IPS DF 19.7 (cell line): ENCODE data around the gene MEAK7.
A peak's percentile ranks its signal among the peaks of the same experiment; 100 is the strongest.

ENCODE experiments used
- DNase-seq: peaks from one replicate; pipeline ENCODE4 v3.0.0-alpha.2; 2013; ENCODE audit warnings: low read depth, low spot score

Gene MEAK7, protein sequence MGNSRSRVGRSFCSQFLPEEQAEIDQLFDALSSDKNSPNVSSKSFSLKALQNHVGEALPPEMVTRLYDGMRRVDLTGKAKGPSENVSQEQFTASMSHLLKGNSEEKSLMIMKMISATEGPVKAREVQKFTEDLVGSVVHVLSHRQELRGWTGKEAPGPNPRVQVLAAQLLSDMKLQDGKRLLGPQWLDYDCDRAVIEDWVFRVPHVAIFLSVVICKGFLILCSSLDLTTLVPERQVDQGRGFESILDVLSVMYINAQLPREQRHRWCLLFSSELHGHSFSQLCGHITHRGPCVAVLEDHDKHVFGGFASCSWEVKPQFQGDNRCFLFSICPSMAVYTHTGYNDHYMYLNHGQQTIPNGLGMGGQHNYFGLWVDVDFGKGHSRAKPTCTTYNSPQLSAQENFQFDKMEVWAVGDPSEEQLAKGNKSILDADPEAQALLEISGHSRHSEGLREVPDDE

DNA sequence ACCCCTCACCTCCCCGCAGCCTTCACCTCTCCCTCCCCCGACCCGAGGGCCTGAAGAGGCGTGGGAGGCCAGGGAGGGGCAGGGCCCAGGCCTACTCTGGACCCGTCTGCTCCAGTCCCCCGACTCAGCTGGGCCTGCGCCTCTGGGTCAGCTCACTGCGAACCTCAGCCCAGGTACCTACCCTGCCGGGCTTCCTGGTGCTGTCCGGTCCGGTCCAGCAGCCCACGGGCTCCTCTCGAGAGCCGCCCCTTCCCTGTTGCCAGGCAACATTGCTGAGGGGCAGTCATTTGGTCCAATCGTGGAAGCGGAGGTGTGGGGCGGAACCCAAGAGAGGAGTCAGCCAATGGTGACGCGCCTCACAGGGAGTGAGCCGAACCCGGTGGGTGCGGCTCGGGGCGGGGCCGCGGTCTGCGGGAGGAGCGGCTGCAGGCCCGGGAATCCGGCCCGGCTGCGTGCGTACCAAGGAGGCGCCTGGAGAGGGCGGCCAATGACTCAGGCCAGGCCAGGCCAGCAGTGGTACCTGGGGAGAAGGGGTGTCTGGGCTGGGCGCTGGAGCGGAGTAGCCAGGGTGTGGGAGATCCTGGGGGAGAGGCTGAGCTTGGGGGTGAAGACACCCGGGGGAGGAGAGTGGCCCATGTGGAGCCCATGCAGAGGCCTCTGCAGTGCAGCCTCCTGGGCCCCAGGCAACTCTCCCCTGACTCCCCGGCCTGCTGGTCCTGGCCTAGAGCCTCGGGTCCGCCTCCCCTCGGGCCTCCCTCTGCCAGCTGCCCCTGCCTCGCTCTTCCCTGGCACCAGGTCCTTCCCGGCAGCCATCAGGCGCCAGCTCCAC lies at the start of gene MEAK7:
MEAK7 (minus strand) TSS at position 240 of the 829 bp plus-strand sequence. CDS start 6,573 bp downstream, outside the sequence.
- peak; percentile 79 for DNase-seq

DNA sequence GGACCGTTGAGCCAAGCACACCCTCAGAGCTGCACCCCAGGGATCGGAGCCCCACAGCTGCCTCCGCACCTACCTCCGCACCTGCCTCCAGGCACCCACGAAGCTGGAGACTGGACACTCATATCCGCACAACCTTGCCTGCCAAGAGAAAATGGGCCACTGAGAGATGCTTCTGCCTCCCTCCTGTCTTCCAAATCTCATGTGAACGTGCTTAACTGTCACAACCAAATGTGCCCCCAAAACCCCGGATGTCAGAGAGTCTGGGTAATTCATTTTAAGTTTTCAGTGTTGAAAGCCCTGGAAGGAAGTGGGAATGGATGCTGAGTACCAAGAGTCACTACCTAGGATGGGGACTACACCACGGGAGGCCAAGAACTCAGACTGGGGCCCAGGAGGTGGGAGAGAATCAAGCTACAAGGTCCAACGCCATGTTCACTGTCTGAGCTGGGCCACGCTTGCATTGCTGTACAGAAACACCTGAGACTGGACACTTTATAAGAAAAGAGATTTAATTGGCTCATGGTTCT lies 49.5 kb upstream of the MEAK7 start:
- DNase-seq, result no peak

DNA sequence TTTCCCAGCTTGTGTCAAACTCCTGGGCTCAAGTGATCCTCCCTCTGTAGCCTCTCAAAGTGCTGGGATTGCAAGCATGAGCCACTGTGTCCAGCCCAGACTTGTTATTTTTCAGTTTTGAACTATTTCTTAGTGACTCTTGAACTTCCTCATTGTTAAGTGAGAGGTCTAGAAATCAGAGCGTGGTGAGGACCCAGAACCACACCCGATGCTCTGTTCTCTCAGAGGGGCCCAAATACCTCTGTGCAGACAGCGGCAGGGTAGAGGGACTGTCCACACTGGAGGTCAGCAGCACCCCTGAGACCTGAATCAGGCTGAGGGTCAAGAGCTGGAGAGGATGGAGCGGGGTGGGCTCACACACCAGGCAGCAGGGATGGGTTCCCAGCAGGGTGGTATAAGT lies 47.7 kb upstream of the MEAK7 start:
- no peak for DNase-seq

DNA sequence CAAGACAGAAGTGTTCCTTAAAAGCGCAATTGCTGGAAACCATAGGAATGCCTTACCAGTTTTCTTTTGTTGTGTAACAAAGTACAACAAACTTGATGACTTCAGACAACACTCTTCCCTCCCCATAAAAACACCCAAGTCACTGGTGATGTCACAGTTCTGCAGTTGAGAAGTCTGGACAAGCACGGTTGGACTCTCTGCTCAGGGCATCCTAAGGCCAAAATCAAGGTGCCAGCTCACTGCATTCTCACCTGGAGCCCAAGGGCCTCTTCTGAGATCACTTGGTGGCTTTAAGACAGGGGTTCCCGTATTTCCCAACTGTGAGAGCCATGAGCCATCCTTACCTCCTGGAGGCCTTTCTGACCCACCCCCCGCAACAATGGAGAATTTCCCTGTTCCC lies 45.6 kb upstream of the MEAK7 start:
- DNase-seq, result no peak

DNA sequence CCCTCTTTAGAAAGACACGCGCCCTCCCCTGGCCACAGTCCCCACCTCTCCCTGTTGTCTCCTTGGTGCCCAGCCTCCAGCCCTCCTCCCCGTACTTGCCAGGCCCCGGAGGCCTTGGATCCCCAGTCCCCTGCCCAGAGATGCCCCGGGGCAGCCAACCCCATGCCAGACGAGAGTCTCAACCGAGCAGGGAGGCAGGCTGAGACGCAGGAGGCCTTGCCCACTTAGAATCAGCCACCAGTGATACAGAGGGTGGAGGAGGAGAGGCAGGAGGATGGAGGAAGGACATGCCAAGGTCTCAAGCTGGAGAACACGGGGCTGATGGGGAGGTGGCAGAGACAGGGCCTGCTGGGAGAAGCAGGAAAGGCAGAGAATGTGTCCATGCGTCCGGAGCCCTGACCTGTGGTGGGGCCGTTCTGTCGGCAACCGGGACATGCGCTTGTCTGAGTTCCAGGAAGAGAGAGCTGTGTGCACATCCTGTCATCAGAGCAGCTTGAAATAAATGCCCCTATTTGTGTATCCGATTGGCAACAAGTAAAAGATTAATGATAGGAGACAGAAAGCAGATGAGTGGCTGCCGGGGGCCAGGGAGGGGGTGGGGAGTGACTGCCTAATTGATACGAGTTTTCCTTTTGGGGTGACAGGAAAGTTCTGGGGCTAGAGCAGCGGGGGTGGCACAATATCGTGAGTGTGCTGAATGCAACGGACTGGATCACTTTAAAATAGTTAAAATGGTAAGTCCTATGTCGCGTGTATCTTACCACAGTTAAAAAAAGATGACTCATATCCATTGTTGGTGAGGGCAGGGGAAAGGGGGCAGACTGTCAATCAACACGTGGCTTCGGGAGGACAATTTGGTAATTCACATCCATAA lies 44.7 kb upstream of the MEAK7 start:
- DNase-seq, result no peak

DNA sequence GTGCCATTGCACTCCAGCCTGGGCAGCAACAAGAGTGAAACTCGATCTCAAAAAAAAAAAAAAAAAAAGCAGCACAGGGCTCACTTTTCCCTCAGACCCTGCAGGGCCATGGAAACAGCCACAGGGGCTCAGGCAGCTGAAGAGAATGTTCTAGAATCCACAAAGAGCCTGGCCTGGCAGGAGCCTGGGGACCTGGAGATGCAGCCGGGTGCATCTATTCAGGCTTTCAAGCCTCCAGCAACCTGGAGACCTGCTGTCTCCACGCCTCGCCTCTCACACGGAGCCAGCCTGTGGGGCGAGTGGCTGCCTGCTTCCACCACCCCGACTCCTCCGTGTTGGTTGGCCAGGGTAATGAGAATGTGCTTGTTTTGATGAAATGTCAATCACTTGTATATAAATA lies 44.0 kb upstream of the MEAK7 start:
- no peak for DNase-seq

DNA sequence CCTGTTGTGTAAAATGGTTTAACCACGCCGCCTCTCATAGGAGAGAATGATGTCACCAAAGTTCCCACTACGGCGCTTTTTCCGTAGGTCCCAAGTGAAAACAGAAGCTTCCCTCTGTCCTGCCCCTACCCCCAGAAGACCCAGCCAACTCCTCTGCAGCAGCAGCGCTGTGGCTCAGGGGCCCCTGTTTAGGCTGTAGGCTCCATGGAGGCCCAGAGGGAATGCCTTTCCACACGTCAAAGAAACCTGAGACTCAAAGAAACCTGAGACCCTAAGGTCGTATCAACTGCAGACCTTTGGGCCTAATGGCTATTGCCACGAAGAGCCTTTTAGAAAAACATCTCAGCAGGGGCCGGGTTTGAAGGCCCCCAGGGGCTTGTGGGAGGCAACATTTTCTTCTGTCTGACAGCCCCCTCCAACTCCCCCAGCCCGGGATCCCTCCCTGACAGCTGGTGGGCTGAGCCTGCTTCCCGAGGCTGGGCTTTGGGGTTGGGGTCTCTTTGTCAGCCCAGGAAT lies 43.1 kb upstream of the MEAK7 start:
- no peak for DNase-seq

GRCh38 chr16:84546669-84547545 lies 42.4 kb upstream of the MEAK7 start:
- no peak for DNase-seq

DNA sequence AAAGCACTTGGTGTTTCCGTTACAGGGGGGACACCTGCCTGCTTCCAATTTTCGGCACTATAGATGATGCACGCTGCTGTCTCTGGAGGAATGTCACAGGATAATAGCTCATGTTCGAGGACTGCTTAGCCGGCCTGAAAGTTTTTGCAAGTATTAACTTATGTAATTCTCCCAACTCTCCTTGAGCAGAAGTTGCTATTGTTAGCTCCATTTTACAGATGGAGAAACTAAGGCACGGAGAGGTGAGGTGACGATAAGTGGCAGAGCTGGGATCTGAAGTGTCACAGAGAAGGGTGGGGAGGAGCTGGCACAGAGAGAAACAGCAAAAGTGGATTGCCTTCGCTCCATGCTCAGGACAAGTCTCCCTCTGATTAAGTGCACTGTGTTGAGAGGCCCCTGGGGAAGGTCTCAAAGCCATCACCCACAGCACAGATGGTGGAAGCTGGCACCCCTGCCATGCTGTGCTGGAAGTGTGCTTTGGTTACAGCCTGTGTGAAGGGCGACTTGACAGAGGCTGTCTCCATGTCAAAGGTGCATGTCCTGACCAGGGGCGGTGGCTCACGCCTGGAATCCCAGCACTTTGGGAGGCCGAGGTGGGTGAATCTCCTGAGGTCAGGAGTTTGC lies 40.8 kb upstream of the MEAK7 start:
- no peak for DNase-seq

DNA sequence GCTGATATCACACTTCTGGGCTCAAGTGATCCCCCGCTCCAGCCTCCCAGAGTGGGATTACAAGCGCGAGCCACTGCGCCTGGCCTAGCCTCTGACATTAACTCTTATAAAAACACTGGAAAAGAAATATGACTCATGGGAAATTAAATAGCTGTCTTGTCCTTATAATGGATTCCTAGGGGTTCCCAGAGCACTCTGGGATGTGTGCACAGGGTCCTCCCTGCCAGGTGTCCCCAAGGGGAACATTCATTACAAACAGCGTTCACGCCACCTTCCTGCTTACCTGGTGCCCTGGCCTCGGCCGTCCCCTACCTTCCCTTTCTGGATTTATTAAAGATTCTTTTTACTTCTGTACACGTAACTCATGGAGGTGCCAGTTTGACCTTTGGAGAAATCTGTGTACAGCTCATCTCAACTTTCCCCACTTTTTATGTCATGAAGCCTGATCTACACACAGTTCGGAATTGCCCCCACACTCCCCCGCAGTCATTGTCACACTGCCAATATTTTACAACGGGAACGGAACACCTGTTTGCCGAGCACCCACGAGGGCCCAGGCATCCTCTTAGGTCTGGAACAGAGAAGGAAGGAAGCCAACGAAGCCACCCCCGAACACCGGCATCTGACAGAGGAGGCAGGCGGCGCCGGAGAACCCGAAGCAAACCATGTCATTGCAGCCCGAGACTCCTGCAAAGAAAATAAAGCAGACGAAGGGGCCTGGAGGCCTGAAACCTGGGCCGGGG lies 39.7 kb upstream of the MEAK7 start:
- no peak for DNase-seq

- no peak for DNase-seq
Observed at GRCh38 chr16:84543253-84543652, 38.8 kb upstream of the MEAK7 start.

DNA sequence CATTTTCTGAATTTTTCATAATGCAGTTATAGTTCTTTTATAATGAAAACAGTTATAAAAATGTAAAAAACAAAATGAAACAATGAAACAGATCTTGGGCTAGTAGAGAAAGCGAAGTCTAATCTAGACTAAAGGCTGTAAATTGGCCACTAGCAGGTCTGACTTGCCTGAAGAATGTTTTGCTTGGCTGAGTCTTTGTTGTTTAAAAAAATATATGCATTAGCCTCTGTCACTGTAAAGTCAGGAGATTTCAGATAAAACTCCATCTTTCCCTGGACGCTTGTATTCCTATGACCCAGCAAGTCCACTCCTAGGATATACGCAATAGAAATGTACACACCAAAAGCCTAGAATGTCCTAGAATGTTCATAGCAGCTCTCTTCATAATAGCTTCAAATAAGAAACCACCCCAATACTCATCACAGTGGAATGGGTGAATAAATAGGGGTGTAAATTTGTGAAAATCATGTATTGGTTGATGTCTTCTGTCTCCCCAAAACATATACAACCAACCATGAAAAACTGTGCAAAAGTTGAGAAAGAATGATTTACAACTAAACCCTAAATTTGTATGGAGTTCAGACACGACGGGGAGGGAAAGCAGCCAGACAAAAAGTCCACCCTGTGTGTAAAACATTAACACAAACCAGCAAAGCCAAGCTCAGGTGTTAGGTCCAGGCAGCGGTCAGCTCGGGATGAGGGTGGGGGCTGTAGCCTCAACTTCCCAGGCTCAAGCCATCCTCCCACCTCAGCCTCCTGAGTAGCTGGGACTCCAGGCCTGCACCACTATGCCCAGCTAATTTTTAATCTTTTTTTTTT lies 37.7 kb upstream of the MEAK7 start:
- DNase-seq, result no peak

GRCh38 chr16:84540194-84540593 lies 35.7 kb upstream of the MEAK7 start:
- DNase-seq, result no peak

DNA sequence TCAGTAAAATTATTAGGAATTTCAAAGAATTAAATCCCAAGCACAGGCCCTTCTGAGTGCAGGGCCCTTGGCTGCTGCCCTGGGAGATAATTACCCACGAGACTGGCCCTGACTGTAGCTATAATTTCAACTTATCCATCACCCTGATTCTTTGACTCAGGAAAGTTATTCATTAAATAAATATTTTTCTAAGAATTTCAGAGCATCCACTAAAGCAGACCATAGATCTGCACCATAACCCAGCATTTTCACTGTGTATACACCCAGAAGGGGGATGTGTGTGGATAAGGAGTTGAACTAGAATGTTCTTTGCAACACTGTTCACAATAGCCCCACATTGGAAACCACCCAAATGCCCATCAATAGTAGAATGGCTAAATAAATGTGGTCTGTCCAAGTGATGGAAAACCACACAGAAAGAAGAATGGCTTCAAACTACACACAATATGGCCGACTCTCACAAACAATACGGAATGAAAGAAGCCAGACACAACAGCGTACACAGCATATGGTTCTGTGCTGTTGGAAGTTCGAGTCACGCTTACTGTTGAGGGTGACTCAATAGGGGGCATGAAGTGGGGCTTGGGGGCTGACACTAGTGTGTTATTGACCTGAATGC lies 33.9 kb upstream of the MEAK7 start:
- no peak for DNase-seq

- no peak for DNase-seq
Observed at GRCh38 chr16:84537491-84538151, 33.2 kb upstream of the MEAK7 start.

DNA sequence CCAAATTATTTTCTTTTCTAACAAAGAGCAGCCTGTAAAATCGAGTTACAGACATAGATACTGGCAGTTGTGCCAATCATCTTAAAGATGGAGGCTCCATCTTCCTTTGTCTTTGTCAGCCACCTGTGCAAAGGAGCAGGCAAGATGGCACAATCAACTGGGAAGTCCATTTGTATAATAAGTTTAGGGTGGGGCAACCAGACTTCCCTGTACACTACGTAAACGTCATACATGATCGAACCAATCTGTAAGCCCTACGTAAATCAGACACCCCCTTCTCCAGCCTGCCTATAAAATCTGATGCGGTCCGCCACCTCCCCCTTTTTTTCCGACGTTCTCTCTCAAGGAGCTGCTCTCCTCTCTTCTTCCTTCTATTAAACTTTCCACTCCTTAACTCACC lies 31.4 kb upstream of the MEAK7 start:
- no peak for DNase-seq

- DNase-seq, result no peak
Observed at GRCh38 chr16:84535408-84535807, 30.9 kb upstream of the MEAK7 start.
